Fibroblast of villous mesenchyme (primary cell): Measurements from ENCODE around the gene MCC. TPM values are rescaled to one million over a fixed set of nuclear protein-coding genes. Genes with fewer than 3 reads are reported as not detected.

Experiments used
- DNase-seq: peaks from one replicate; pipeline ENCODE4 v3.0.0-alpha.2; 2010; ENCODE audit warnings: low read depth
- H3K4me3 ChIP-seq: 2 replicates; pipeline ENCODE4 v1.5.1; 2011; ENCODE audit warnings: low read depth, mild to moderate bottlenecking, low read length
- total RNA-seq: library from RNA; depleted of rRNA; stranded (reverse); fragments of >200 nt; gene quantifications from 2 replicates; pipeline ENCODE4 v1.2.3, GENCODE V29; 2012
- TF ChIP-seq, protein P1 (sequence below): IDR thresholded peaks from 2 replicates; pipeline ENCODE4 v1.5.1; 2012; ENCODE audit warnings: low read depth, mild to moderate bottlenecking, low read length; ENCODE audit not compliant: insufficient read depth

The MCC gene
- total RNA-seq, 1 donor: 37.6 TPM

DNA sequence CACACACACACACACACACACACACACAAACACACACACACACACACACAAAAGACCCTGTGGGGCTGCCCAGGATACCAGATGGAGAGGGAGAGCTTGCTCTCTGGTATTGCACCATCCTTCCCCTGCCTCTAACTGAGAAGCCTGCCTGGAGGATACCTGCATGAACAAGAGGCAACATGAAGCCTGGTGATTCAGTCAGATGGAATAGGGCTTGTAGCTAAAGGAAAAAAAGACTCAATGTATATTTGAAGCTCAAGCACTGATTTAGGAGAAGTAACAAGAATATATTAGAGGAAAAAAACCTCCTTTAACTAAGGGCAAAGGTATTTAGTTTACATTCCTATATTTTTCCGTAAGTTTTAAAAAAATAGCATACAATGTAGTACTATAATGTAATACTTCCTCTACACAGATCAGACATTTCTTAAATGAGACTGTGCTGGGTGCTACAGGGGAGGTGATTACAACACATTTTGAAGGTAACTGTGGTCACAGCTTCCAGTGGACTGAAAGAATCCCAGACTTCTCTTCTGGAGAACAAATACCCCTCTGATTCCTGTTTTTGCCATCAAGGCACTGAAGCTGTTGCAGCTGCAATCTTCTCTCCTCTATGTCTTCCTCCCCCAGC is 342.4 kb downstream of the MCC start:
- no peak for DNase-seq
- TF ChIP-seq, protein P1, sequence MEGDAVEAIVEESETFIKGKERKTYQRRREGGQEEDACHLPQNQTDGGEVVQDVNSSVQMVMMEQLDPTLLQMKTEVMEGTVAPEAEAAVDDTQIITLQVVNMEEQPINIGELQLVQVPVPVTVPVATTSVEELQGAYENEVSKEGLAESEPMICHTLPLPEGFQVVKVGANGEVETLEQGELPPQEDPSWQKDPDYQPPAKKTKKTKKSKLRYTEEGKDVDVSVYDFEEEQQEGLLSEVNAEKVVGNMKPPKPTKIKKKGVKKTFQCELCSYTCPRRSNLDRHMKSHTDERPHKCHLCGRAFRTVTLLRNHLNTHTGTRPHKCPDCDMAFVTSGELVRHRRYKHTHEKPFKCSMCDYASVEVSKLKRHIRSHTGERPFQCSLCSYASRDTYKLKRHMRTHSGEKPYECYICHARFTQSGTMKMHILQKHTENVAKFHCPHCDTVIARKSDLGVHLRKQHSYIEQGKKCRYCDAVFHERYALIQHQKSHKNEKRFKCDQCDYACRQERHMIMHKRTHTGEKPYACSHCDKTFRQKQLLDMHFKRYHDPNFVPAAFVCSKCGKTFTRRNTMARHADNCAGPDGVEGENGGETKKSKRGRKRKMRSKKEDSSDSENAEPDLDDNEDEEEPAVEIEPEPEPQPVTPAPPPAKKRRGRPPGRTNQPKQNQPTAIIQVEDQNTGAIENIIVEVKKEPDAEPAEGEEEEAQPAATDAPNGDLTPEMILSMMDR: no peak
- no peak overlapping the region for H3K4me3 ChIP-seq

DNA sequence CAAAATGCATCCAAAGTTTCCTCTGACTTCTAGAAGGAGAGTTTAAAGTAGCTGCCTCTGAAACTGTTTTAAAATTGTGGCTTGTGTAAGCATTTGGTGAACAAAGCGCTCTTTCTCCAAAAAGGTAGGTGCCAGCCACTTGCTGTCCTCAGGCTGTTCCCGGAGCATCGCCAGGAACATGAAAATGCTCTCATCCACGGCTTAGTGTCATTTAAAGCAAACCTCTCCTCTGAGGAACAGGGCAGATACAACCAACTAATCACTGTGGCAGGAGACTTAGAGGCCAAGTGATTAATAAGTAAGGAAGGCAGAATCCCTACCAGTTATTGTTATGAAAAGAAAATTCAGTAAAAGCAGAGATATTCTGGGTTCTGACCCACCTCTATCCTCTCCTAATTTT is 346.1 kb downstream of the MCC start:
- TF ChIP-seq, protein P1: no peak
- DNase-seq: no peak
- H3K4me3 ChIP-seq: no peak overlapping the region

DNA sequence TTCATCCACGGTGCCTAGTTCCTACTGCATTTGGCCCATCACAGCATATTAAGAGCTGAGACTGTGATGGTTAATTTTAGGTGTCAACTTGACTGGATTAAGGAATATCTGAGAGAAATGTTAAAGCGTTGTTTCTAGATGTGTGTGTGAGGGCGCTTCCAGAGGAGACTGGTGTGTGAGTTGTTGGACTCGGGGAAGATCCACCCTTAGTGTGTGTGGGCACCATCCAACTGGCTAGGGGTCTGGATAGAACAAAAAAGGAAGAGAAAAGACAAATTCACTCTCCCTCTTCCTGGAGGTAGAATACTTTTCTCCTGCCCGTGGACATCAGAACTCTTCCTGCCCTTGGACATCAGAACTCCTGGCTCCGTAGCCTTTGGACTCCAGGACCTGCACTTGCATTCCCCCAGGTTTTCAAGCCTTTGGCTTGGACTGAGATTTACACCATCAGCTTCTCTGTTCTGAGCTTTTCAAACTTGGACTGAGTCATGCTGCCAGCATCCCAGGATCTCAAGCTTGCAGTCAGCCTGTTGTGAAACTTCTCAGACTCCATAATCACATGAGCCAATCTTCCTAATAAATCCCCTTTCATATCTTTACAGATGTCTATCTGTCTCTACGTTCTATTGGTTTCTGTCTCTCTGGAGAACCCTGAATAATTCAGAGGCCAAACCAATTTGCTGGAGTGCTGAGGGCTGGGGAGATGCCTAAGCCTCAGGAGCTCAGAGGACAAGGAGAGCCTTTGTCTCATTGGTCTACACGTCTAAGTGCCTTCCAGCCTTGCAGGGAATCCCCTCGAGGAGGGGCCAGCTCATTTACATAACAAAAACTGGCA is 347.2 kb downstream of the MCC start:
- TF ChIP-seq, protein P1: no peak
- H3K4me3 ChIP-seq: no peak overlapping the region
- DNase-seq: peak; percentile 96

DNA sequence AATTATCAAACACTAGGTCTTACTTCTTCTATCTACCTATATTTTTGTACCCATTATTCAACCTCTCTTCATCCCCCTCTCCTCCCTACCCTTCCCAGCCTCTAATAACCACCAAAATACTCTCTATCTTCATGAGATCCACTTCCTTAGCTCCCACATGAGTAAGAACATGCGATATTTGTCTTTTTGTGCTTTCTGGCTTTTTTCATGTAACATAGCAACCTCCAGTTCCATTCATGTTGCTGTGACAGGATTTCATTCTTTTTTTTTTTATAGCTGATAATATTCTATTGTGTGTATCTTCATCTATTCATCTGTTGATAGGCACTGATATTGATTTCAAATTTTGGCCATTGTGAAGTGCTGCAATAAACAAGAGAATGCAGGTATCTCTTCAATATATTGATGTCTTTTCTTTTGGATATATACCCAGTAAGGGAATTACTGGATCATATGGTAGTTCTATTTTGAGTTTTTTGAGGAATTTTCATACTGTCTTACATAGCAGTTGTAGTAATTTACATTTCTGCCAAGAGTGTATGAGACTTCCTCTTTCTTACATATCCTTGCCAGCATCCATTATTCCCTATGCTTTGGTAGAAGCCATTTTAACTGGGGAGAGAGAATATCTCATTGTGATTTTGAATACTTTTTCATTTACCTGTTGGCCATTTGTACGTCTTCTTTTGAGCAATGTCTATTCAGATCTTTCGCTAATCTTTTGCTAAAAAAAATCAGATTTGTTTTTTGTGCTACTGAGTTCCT is 354.9 kb downstream of the MCC start:
- no peak overlapping the region for H3K4me3 ChIP-seq
- no peak for DNase-seq
- TF ChIP-seq, protein P1: no peak

DNA sequence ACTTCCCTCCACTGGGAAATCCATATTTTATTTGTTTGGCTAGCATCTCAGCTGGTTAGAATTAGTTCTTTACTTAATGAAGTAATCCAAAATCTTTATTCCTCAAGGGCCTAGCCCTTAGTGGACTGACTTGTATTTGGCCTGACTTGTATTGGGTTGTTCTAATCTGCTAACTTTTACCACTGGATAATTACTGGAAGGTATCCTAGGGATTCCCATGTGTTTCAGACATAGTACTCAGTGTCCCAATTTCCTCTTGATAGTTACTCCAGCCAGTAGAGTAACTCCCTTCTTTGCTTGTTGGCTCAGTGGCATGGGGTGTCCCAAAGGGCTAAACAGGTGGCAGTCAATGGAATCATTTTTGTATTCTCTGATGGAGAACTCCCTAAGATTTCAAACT is 355.7 kb downstream of the MCC start:
- no peak overlapping the region for H3K4me3 ChIP-seq
- DNase-seq: no peak
- TF ChIP-seq, protein P1: no peak

DNA sequence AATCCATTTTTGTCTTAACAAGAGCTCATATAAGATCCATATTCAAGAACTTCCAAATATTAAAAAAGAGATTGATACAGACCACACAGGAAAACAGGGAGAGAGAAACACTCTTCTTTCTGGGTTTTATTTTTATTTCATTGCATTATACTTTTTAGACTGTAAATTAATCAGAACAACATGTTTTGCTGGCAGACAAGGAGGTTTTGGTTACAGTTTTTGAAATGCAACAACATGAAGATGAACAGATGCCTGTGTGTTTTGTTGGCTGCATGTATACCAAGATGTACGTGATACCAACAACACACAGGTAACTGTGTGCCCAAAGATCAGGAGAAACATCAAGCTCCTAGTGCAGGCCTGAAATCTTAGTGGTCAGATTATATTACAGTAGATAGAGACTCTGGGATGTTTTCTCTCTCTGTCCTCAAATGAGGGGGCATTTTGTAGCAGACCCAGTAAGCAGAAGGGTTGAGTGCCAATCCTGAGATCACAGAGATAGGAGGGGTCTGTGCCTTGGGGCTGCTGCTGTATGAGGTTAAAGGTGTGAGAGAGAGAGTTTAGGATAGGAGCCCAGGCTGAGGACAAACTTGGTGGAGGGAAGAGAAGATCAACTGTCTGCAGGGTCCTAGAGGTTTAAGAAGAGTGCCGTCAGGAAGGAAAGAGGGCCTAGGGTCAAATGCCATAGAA is 359.5 kb downstream of the MCC start:
- TF ChIP-seq, protein P1: no peak
- no peak overlapping the region for H3K4me3 ChIP-seq
- no peak for DNase-seq
